K562 (cell line): ENCODE data around the gene RBPJL. TPM values are rescaled to one million over a fixed set of nuclear protein-coding genes. Genes with fewer than 3 reads are reported as not detected.

ENCODE experiments used
- BRCA1 ChIP-seq, 2 experiments: fragments of 450-650 bp in 1 of 2; sonication (generic) in 1 of 2; formaldehyde crosslinking in 1 of 2; IDR thresholded peaks; 2 replicates each; pipeline versions ENCODE4 v1.5.0 to v1.6.1; 2017 to 2020; ENCODE audit warnings: mild to moderate bottlenecking in 1 of 2, missing genetic modification reagents in 1 of 2
- CBFA2T2 ChIP-seq: fragments of 450-650 bp; conservative IDR thresholded peaks from 2 replicates; pipeline ENCODE4 v1.6.1; 2017; ENCODE audit warnings: mild to moderate bottlenecking
- CC2D1A ChIP-seq: fragments of 450-650 bp; IDR thresholded peaks from 2 replicates; pipeline ENCODE4 v1.6.1; 2017; ENCODE audit warnings: mild to moderate bottlenecking
- CHCHD3 ChIP-seq: fragments of 250-450 bp; sonication (Bioruptor Pico); IDR thresholded peaks from 2 replicates; pipeline ENCODE4 v2.1.2; 2022; ENCODE audit warnings: mild to moderate bottlenecking
- CTBP1 ChIP-seq: fragments of 450-650 bp; IDR thresholded peaks from 2 replicates; pipeline ENCODE4 v1.6.1; 2016; ENCODE audit warnings: borderline replicate concordance
- EP300 ChIP-seq: IDR thresholded peaks from 2 replicates; pipeline ENCODE4 v1.6.1; 2012; ENCODE audit warnings: low read length, improper control_type of control experiment
- GATAD2A ChIP-seq: fragments of 450-650 bp; IDR thresholded peaks from 2 replicates; pipeline ENCODE4 v1.6.1; 2017
- HDGF ChIP-seq: fragments of 450-650 bp; IDR thresholded peaks from 2 replicates; pipeline ENCODE4 v1.6.1; 2016
- HNRNPK ChIP-seq: fragments of 200-400 bp; formaldehyde crosslinking; IDR thresholded peaks from one replicate; pipeline ENCODE4 v1.6.1; 2018; ENCODE audit warnings: mild to moderate bottlenecking, low read depth, low read length; ENCODE audit not compliant: poor library complexity, severe bottlenecking
- HNRNPLL ChIP-seq: fragments of 200-400 bp; formaldehyde crosslinking; IDR thresholded peaks from 2 replicates; pipeline ENCODE4 v1.6.1; 2017; ENCODE audit warnings: low read length, low read depth, mild to moderate bottlenecking; ENCODE audit not compliant: poor library complexity, severe bottlenecking
- IRF2 ChIP-seq: sonication (generic); formaldehyde crosslinking; IDR thresholded peaks from 2 replicates; pipeline ENCODE4 v1.8.1; 2022; ENCODE audit warnings: mild to moderate bottlenecking, missing genetic modification reagents
- KDM2B ChIP-seq: fragments of 250-450 bp; sonication (Bioruptor Pico); IDR thresholded peaks from 2 replicates; pipeline ENCODE4 v1.8.0; 2021; ENCODE audit warnings: mild to moderate bottlenecking, moderate library complexity
- KLF13 ChIP-seq: fragments of 450-650 bp; IDR thresholded peaks from 2 replicates; pipeline ENCODE4 v1.6.1; 2016; ENCODE audit warnings: missing genetic modification characterization, low read depth, mild to moderate bottlenecking, missing compliant biosample characterization, moderate library complexity, borderline replicate concordance
- L3MBTL2 ChIP-seq: fragments of 450-650 bp; IDR thresholded peaks from 2 replicates; pipeline ENCODE4 v1.6.1; 2016; ENCODE audit warnings: mild to moderate bottlenecking, moderate library complexity
- NCOR1 ChIP-seq: fragments of 450-650 bp; IDR thresholded peaks from 2 replicates; pipeline ENCODE4 v1.6.1; 2016; ENCODE audit warnings: mild to moderate bottlenecking, moderate library complexity
- SMARCA4 ChIP-seq: fragments of 450-650 bp; IDR thresholded peaks from 2 replicates; pipeline ENCODE4 v1.6.1; 2016
- SMARCA5 ChIP-seq: fragments of 450-650 bp; IDR thresholded peaks from 2 replicates; pipeline ENCODE4 v1.6.1; 2016
- SNIP1 ChIP-seq: fragments of 450-650 bp; IDR thresholded peaks from 2 replicates; pipeline ENCODE4 v1.7.1; 2017; ENCODE audit warnings: low read depth, mild to moderate bottlenecking
- STAT6 ChIP-seq: sonication (generic); formaldehyde crosslinking; IDR thresholded peaks from 2 replicates; pipeline ENCODE4 v1.8.1; 2023; ENCODE audit warnings: mild to moderate bottlenecking, missing genetic modification reagents
- TSHZ1 ChIP-seq: fragments of 250-450 bp; sonication (Bioruptor Pico); IDR thresholded peaks from 2 replicates; pipeline ENCODE4 v1.4.0; 2020; ENCODE audit warnings: mild to moderate bottlenecking, moderate library complexity
- ZNF174 ChIP-seq: fragments of 250-450 bp; sonication (Bioruptor Pico); IDR thresholded peaks from 2 replicates; pipeline ENCODE4 v1.4.0; 2020; ENCODE audit warnings: mild to moderate bottlenecking
- ZNF277 ChIP-seq: fragments of 250-450 bp; sonication (Bioruptor Pico); IDR thresholded peaks from 2 replicates; pipeline ENCODE4 v1.8.0; 2022; ENCODE audit warnings: inconsistent platforms, mild to moderate bottlenecking, moderate library complexity, borderline replicate concordance
- ZNF589 ChIP-seq: fragments of 200-800 bp; sonication (Bioruptor generic); IDR thresholded peaks from 2 replicates; pipeline ENCODE4 v1.6.1; 2016; ENCODE audit warnings: low read depth, missing genetic modification characterization, missing compliant biosample characterization
- polyA plus RNA-seq, 8 experiments: library from polyadenylated mRNA; depleted of rRNA in 4 of 8; stranded (reverse) in 5 of 8; unstranded in 3 of 8; fragments of >200 nt; fragmentation: Nextera tagmentation in 2 of 8; fragmentation: Illumina TruSeq in 1 of 8; extraction: Ambion mirVana in 2 of 8; extraction: Trizol in 1 of 8; gene quantifications; 2 replicates each; pipeline versions ENCODE4 v1.2.1 to v1.2.3, GENCODE V29; 2011 to 2014; ENCODE audit warnings: inconsistent platforms in 1 of 8, missing spikeins in 1 of 8
- total RNA-seq, 7 experiments: library from RNA; depleted of rRNA in 6 of 7; stranded (reverse); fragments of >200 nt in 6 of 7; fragmentation: Illumina TruSeq in 2 of 7; extraction: Trizol in 2 of 7; gene quantifications; 2 replicates each; pipeline versions ENCODE4 v1.2.1 to v1.2.3, GENCODE V29; 2011 to 2021; ENCODE audit warnings: low replicate concordance in 1 of 7

Gene RBPJL
- total and polyA plus RNA-seq, 9 of the 15 experiments (the other 6 are each of a cell fraction or from before 2014, with no cell fraction given), result not detected

GRCh38 chr20:45343532-45344167 is 37.0 kb downstream of the RBPJL start (continued):
- TF ChIP-seq NCOR1 (peak; percentile 43; the same call in 1 of the 2 replicates), GATAD2A (0 out of 2 replicates have a peak, but pooled peaks have one; percentile 19), CBFA2T2 (peak; percentile 70), SMARCA4 (no peak; the same call in 1 of the 2 replicates), BRCA1 (IDR thresholded peaks at IDR 0.05) (no peak), BRCA1 (CRISPR knock-in tag; IDR thresholded peaks at IDR 0.05) (no peak), ZNF589 (no peak), KDM2B (no peak), HNRNPK (no peak), KLF13 (tag) (no peak), IRF2 (CRISPR knock-in tag) (no peak), STAT6 (CRISPR knock-in tag) (no peak), TSHZ1 (CRISPR knock-in tag) (no peak), CTBP1 (peak; percentile 10; the same call in 1 of the 2 replicates), CC2D1A (no peak), SNIP1 (no peak), ZNF277 (CRISPR knock-in tag) (no peak), HDGF (no peak), EP300 (peak; percentile 37; the same call in 1 of the 2 replicates), L3MBTL2 (0 out of 2 replicates have a peak, but pooled peaks have one; percentile 48), ZNF174 (CRISPR knock-in tag) (no peak), CHCHD3 (CRISPR knock-in tag) (no peak), HNRNPLL (no peak), SMARCA5 (no peak)
